ENCODE measurements around the gene OOSP1. TPM values are rescaled to one million over a fixed set of nuclear protein-coding genes. Genes with fewer than 3 reads are reported as not detected.

Gene OOSP1
- total RNA-seq, 4 donors from 2014 or later, result not detected

DNA sequence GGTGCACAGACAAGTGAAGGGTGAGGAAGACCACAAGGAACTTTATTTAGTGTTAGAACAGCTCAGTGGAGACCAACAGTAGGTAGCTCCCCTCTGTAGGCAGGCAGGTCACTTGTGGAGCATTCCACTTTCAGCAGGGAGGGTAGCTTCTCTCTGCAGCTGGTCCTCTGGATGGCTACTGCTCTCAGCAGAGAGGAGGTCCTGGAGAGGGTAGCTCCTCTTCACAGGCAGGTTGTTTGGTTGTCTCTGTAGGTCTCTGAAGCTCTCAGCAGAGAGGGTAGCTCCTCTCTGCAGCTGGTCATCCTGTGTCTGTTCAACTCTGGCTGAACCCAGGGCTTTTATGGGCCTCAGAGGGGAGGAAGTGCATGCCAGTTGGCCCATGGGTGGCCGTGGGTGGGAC lies 6.5 kb upstream of the OOSP1 start:
- H3K4me3 ChIP-seq (ENCODE audit: low read depth, poor library complexity, severe bottlenecking), result no peak overlapping the region
- no peak for DNase-seq (ENCODE audit: low spot score in 2 of 2)
- intact Hi-C loops (cut with DNase I; ENCODE audit: low total_unique reads), result no loop called here
- WGBS, 2 donors, result 67% methylated on average over 1 of the region's 1 CpG; no CpG with 5 or more reads in 1 of the 2 donors
- TF ChIP-seq, protein P1, sequence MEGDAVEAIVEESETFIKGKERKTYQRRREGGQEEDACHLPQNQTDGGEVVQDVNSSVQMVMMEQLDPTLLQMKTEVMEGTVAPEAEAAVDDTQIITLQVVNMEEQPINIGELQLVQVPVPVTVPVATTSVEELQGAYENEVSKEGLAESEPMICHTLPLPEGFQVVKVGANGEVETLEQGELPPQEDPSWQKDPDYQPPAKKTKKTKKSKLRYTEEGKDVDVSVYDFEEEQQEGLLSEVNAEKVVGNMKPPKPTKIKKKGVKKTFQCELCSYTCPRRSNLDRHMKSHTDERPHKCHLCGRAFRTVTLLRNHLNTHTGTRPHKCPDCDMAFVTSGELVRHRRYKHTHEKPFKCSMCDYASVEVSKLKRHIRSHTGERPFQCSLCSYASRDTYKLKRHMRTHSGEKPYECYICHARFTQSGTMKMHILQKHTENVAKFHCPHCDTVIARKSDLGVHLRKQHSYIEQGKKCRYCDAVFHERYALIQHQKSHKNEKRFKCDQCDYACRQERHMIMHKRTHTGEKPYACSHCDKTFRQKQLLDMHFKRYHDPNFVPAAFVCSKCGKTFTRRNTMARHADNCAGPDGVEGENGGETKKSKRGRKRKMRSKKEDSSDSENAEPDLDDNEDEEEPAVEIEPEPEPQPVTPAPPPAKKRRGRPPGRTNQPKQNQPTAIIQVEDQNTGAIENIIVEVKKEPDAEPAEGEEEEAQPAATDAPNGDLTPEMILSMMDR (IDR thresholded peaks at IDR 0.05), result no peak
- no peak for TF ChIP-seq POLR2A (IDR thresholded peaks at IDR 0.05)

DNA sequence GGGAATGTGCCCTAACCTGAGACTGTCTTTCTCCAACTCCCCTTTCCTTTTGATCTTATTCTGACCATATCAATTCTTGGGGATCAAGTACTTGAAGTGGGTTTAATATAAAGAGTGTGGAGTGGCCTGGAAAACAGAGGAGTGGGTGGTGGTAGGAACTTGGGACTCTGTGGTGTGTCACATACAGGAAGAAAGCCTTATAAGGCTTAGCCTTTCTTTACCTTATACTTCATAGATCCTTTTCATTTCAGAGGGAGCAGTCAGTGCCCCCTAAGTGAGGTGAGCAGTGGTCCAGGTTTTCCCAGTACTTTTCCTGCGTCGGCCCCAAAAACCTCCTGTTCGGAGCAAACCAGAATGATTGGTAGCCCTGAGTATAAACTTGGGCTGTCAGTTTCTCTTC lies 486 bp downstream of the OOSP1 start:
- WGBS, 2 donors, result 91 to 92% methylated on average over 3 of the region's 3 CpGs
- H3K4me3 ChIP-seq (ENCODE audit: low read depth, poor library complexity, severe bottlenecking), result no peak overlapping the region
- TF ChIP-seq POLR2A (IDR thresholded peaks at IDR 0.05), result no peak
- TF ChIP-seq, protein P1 (IDR thresholded peaks at IDR 0.05), result no peak
- intact Hi-C loops (cut with DNase I; ENCODE audit: low total_unique reads), result no loop called here
- no peak for DNase-seq (ENCODE audit: low spot score in 2 of 2)

DNA sequence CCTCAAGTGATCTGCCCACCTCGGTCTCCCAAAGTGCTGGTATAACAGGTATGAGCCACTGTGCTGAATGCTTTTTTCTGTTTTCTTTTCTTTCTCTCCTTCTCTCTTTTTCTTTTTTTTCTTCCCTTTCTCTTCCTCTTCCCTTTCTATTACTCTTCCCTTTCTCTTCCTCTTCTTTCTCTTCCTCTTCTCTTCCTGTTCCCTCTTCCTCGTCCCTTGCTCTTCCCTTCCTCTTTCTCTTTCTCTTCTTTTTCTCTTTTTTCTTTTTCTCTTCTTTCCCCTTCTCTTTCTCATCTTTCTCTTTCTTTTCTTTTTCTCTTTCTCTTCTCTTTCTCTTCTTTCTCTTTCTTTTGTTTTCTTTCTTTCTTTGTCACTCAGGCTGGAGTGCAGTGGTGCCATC lies 1.2 kb downstream of the OOSP1 start:
- H3K4me3 ChIP-seq (ENCODE audit: low read depth, poor library complexity, severe bottlenecking), result no peak overlapping the region
- no peak for DNase-seq (ENCODE audit: low spot score in 2 of 2)
- TF ChIP-seq POLR2A (IDR thresholded peaks at IDR 0.05), result no peak
- TF ChIP-seq, protein P1 (IDR thresholded peaks at IDR 0.05), result no peak
- intact Hi-C loops (cut with DNase I; ENCODE audit: low total_unique reads), result no loop called here
- WGBS, 2 donors, result 89 to 93% methylated on average over 2 of the region's 2 CpGs

DNA sequence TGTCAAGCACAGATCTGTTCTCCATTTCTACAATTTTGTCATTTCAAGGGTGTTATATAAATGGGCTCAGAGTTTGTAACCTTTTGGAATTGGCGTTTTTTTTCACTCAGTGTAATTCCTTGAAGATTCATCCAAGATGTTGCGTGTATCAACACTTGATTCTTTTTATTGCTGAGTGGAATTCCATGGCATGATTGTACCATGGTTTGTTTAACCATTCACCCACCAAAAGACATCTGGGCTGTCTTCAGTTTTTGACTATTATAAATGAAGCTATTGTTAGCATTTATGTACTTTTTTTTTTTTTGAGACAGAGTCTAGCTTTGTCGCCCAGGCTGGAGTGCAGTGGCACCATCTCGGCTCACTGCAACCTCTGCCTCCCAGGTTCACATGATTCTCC lies 2.9 kb downstream of the OOSP1 start:
- DNase-seq (ENCODE audit: low spot score in 2 of 2), result no peak
- TF ChIP-seq POLR2A (IDR thresholded peaks at IDR 0.05), result no peak
- TF ChIP-seq, protein P1 (IDR thresholded peaks at IDR 0.05), result no peak
- 70% methylated on average over 4 of the region's 4 CpGs for WGBS, 2 donors
- intact Hi-C loops (cut with DNase I; ENCODE audit: low total_unique reads), result no loop called here
- no peak overlapping the region for H3K4me3 ChIP-seq (ENCODE audit: low read depth, poor library complexity, severe bottlenecking)

DNA sequence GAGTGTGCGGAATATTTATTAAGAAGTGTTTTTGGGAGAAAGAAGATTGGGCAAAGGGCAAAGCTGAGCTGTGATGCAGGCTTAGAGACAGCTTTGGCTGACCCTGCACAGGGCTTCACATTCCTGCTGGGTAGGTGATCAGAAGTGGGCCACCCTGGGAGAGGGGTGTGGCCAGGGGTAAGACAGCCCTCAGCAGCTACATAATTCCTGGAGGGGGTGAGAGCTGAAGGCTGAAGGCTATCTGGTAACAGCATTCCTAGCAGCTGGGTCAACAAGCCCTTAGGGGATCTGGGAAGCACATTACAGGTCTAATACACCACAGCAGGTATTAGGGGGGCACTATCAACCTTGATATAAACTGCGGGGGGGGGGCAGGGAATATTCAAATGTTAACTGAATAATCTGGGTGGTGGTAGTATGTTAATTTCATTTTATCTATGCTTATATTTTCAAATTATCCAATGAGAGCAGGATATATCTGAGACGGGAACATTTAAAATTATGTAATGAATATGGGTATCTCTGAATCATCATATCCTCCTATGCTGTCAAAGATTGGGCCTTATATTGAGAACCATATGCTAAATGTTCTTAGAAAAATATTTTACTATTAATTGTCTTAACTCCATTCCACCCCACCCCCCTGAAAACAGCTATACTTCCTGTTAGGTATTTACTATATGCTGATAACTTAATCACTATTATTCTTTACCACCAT lies 5.9 kb downstream of the OOSP1 start:
- intact Hi-C loops (cut with DNase I; ENCODE audit: low total_unique reads), result no loop called here
- 86 to 90% methylated on average over 3 of the region's 3 CpGs for WGBS, 2 donors
- no peak overlapping the region for H3K4me3 ChIP-seq (ENCODE audit: low read depth, poor library complexity, severe bottlenecking)
- TF ChIP-seq, protein P1 (IDR thresholded peaks at IDR 0.05), result no peak
- TF ChIP-seq POLR2A (IDR thresholded peaks at IDR 0.05), result no peak
- DNase-seq (ENCODE audit: low spot score in 2 of 2), result no peak

DNA sequence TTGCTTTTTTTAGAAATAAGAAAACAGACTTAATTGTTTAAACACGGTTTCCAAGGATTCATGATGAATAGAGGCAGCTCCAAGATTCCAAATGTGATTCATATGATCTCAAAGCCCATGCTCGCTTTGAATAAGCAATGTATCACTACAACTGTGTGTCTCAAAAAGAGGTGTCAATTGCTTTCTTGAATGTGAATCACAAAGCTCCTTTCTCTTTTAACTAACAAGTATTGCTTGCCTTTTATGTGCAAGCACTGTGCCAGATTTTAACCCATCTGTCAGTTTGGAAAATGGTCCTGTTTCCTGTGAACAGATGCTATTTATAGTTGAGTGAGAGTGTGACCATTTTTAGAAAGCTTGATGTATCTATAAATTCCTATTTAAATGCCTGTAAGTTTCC lies 6.5 kb downstream of the OOSP1 start:
- no peak overlapping the region for H3K4me3 ChIP-seq (ENCODE audit: low read depth, poor library complexity, severe bottlenecking)
- no peak for DNase-seq (ENCODE audit: low spot score in 2 of 2)
- 47 to 57% methylated on average over 2 of the region's 2 CpGs for WGBS, 2 donors
- intact Hi-C loops (cut with DNase I; ENCODE audit: low total_unique reads), result no loop called here
- TF ChIP-seq, protein P1 (IDR thresholded peaks at IDR 0.05), result no peak
- TF ChIP-seq POLR2A (IDR thresholded peaks at IDR 0.05), result no peak
